HG03066 (cell line): ENCODE data around the gene UBE2QL1.

Source experiments
- ATAC-seq: cut with Tn5 transposase; IDR thresholded peaks from one replicate; pipeline ENCODE4 v1.9.1; 2021; ENCODE audit warnings: low read depth; ENCODE audit not compliant: unreplicated experiment

UBE2QL1 gene

GRCh38 chr5:6473284-6473683 is 24.6 kb downstream of the UBE2QL1 start:
- no peak for ATAC-seq

DNA sequence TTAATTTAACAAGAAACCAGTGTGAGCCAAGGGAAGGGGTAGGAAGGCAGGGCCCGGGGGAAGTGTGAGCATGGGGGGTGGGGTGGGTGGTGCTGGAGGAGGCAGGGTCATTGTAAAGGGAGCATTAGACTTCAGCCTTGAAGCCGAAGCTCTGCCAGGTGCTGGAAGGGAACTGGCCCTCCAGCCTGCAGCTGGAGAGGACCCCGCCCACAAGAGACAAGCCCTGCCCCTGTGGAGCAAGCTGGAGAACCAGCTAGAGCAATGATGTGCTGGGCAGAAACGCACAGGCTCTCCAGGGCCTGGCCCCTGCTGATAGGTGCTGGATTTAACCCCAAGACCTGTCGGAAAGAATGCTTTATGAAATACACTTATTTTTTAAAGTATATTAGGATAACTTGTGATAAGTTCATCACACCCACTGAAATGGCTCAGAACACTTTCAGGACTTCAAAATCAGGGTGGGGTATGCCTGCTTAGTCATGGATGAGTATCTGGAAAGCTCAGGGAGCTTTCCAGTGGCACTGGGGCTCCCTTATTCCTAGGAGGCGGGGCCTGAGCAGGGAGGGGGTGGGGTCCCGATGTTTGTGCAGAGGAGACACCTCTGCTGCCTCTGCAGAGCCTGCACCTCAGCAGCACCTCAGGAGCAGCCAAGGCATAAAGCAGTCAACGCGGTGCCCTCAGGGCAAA is 27.1 kb downstream of the UBE2QL1 start:
- no peak for ATAC-seq

DNA sequence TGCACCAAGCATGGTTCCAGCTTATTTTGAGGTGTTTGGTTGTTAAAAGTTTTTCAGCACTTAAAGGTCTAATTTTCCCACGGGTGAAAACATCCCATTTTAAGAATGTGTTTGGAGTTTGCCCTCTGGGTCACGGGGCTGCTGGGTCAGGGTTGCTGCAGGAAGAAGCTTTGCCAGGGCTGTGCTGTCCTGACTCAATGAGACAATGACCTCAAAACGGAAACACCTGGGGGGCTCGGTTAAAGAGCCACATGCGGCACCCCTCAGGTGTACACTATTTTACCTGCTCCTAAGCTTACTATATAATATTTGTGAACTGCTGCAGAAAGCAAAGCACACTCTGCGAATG is 27.6 kb downstream of the UBE2QL1 start:
- ATAC-seq: no peak

GRCh38 chr5:6478793-6479192 is 30.1 kb downstream of the UBE2QL1 start:
- no peak for ATAC-seq

- ATAC-seq: peak; percentile 43
Observed at GRCh38 chr5:6480133-6481051, 31.7 kb downstream of the UBE2QL1 start.

DNA sequence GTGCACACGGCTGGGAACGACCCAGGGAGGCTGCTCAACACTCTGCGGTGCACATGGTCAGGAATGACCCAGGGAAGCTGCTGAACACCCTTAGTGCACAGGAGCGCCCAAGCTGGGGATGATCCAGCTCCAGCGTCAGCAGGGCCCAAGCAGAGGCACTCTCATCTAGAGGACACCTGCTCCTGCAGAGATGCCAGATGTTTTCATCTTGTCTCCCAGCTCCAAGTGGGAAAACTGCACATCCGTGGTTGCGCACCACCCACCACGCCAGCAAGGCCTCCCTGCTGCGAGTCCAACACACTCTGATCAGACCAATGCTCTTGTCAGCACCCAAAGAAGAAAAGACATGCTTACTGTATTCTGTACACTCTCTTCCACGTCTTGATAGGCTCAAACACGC is 34.1 kb downstream of the UBE2QL1 start:
- ATAC-seq: no peak

GRCh38 chr5:6483880-6484382 is 35.3 kb downstream of the UBE2QL1 start:
- ATAC-seq: peak; percentile 89

DNA sequence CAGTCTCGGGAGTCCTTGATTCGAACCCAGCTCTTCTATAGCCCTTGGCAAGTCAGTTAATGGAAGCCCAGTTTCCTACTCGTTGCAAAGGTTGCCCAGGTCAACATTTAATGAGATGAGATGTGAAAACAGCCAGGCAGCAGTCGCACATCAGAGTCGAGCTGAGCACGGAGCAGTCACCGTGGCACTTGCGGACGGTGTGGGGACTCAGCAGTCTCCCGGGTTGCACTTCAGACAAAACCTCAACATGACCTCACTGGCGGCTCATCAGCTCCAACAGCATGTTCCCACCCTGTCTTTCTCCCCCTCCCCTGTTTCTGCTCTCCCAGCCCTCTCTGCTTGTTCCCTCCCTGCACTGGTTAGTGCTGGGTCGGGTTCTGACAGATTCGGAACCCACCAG is 35.8 kb downstream of the UBE2QL1 start:
- no peak for ATAC-seq

- ATAC-seq: no peak
Observed at GRCh38 chr5:6484899-6485298, 36.2 kb downstream of the UBE2QL1 start.

GRCh38 chr5:6485441-6485840 is 36.8 kb downstream of the UBE2QL1 start:
- ATAC-seq: no peak

GRCh38 chr5:6486074-6486473 is 37.4 kb downstream of the UBE2QL1 start:
- no peak for ATAC-seq

DNA sequence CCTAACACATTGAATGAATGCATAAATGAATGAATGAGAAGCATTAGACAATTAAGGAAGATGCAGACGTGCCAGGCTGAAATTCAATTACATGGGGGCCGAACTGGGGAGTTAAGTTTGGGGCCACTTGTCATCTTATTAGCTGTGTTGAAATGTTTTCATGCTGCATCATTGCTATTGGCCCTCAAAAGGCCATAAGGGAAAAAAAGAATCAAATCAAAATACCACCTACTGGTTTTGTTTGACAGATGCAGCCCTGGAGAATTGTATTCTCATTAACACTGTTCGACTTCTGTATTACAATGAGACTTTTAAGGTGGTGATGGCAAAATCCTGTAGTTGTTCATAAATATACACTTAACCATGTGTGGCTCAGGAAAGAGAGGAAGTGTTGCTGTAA is 38.4 kb downstream of the UBE2QL1 start:
- ATAC-seq: no peak

GRCh38 chr5:6488021-6488420 is 39.4 kb downstream of the UBE2QL1 start:
- no peak for ATAC-seq

- no peak for ATAC-seq
Observed at GRCh38 chr5:6489643-6490185, 41.1 kb downstream of the UBE2QL1 start.

DNA sequence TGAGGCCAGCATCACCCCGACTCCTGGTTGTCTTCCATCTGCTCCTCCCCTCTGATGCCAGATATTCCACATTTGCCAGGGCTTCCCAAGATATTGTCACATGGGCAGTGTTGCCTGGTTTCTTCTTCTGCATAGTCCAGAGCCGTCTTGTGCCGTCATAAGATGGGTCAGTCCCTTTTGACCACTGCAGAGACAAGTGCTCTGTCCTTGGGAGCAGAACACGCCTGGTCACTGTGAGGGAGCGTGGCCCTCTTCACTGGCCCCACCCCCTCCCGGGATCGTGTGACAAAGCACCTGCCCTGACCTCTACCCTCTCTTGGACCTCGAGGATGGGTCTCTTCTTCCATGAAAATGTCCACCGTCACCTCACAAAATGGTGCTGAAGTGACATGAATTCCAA is 41.6 kb downstream of the UBE2QL1 start:
- ATAC-seq: no peak

- no peak for ATAC-seq
Observed at GRCh38 chr5:6490693-6491092, 42.0 kb downstream of the UBE2QL1 start.

- ATAC-seq: no peak
Observed at GRCh38 chr5:6491196-6491918, 42.7 kb downstream of the UBE2QL1 start.

DNA sequence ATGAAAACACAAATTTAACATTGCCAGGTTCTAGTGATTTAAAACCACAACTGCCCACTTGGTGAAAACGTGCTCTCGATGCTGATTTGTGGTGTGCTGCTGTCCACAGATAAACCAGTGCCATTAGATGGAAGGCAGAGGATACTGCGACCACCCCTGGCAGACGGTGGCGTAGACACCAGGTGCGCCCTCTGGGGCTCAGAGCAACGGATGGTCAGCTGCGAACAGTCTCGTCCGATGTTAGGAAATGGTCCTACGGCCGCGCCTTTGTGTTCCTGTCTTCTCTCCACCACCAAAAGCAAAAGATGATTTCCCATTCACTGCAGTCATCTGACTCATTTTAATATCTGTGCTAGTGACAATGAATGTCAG is 43.2 kb downstream of the UBE2QL1 start:
- no peak for ATAC-seq

DNA sequence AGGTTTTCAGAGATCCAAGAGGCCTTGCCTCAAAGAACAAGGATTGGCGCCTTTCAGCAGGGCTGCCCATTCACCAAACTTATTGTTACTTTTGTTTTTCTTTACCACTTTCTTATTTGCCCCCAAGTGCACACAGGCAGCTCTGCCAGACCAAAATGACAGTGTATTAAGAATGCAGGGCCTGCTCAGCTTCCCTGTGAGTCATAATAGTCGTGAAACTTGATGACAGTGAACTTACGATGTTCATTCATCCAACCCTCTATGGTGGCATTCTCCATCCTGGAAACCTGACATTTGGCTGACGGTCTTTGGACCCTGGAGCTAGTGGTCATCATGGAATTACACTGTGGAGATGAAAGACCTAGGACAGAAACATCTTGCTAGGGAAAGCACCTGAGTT is 44.3 kb downstream of the UBE2QL1 start:
- no peak for ATAC-seq

GRCh38 chr5:6493681-6494454 is 45.2 kb downstream of the UBE2QL1 start:
- ATAC-seq: peak; percentile 41
